Brain pericyte (primary cell): ENCODE measurements around the gene CDK11A.

Source experiments
- DNase-seq: peaks from one replicate; pipeline ENCODE4 v3.0.0-alpha.2; 2012; ENCODE audit warnings: low read depth, low spot score

The CDK11A gene

GRCh38 chr1:1724035-1724864, at the start of gene CDK11A:
TSS of gene CDK11A (minus strand) at chr1:1724357. CDS start at chr1:1722818, 1,539 bp downstream.
- peak; percentile 99 for DNase-seq

- DNase-seq, result no peak
Measured at GRCh38 chr1:1773874-1774273, 49.7 kb upstream of the CDK11A start.

GRCh38 chr1:1771096-1771495, 46.9 kb upstream of the CDK11A start:
- DNase-seq, result no peak

GRCh38 chr1:1770102-1770501, 45.9 kb upstream of the CDK11A start:
- DNase-seq, result no peak

- no peak for DNase-seq
Measured at GRCh38 chr1:1768249-1768992, 44.3 kb upstream of the CDK11A start.

- DNase-seq, result no peak
Measured at GRCh38 chr1:1764876-1765470, 40.8 kb upstream of the CDK11A start.

GRCh38 chr1:1763657-1764621, 39.8 kb upstream of the CDK11A start:
- DNase-seq, result no peak

GRCh38 chr1:1761504-1762376, 37.6 kb upstream of the CDK11A start:
- no peak for DNase-seq

- no peak for DNase-seq
Measured at GRCh38 chr1:1760715-1761114, 36.6 kb upstream of the CDK11A start.

GRCh38 chr1:1760345-1760650, 36.1 kb upstream of the CDK11A start:
- no peak for DNase-seq

GRCh38 chr1:1759456-1760344, 35.5 kb upstream of the CDK11A start:
- no peak for DNase-seq

- no peak for DNase-seq
Measured at GRCh38 chr1:1758692-1759455, 34.7 kb upstream of the CDK11A start.

- DNase-seq, result no peak
Measured at GRCh38 chr1:1758059-1758621, 34.0 kb upstream of the CDK11A start.

- no peak for DNase-seq
Measured at GRCh38 chr1:1757422-1758058, 33.4 kb upstream of the CDK11A start.

GRCh38 chr1:1756661-1757421, 32.7 kb upstream of the CDK11A start:
- DNase-seq, result no peak

- DNase-seq, result no peak
Measured at GRCh38 chr1:1755852-1756251, 31.7 kb upstream of the CDK11A start.

GRCh38 chr1:1755426-1755825, 31.3 kb upstream of the CDK11A start:
- no peak for DNase-seq
